HCT116 (cell line): Measurements from ENCODE around the gene SBF2. TPM values are rescaled to one million over a fixed set of nuclear protein-coding genes. Genes with fewer than 3 reads are reported as not detected.

ENCODE experiments used
- ATAC-seq: fragments of 200-7000 bp; cut with Tn5 transposase; 2 replicates; pipeline ENCODE4 v1.9.1; 2020; ENCODE audit warnings: mild to moderate bottlenecking, moderate library complexity
- BruUV-seq: library from RNA; stranded (reverse); fragments of 400-500 nt; replicated peaks from 2 replicates; lab custom pipeline; 2021; lab: Mats Ljungman, UMichigan
- CTCF ChIA-PET: fragments of 300-600 bp; sonication (Branson Sonifier 250); formaldehyde crosslinking; loops from one replicate; lab custom pipeline; 2021; ENCODE audit warnings: antibody characterized with exemption; lab: Charles Lee
- POLR2A ChIA-PET: fragments of 300-600, 350-600 bp; sonication (Branson Sonifier 250); formaldehyde crosslinking; loops from one replicate; lab custom pipeline; 2021; ENCODE audit warnings: antibody characterized with exemption; lab: Charles Lee
- RAD21 ChIA-PET, 2 experiments: fragments of 300-600 bp; sonication (Branson Sonifier 250); formaldehyde crosslinking; loops; one replicate each; lab custom pipeline; 2023; ENCODE audit warnings: low total read pairs in 2 of 2; ENCODE audit not compliant: uncharacterized antibody in 2 of 2, unreplicated experiment in 2 of 2, low non-redundant PET in 1 of 2; lab: Charles Lee
- DNase-seq: peaks from one replicate; pipeline ENCODE4 v3.0.0-alpha.2; 2010; ENCODE audit warnings: low read depth, low spot score
- H2AFZ ChIP-seq: fragments of 200-600 bp; shearing (Covaris generic), sonication (generic); 2 replicates; pipeline ENCODE4 v1.6.1; 2017; ENCODE audit warnings: low read depth, mixed run types, mixed read lengths, antibody characterized with exemption, low read length; ENCODE audit not compliant: poor library complexity, severe bottlenecking
- H3K27ac ChIP-seq: 2 replicates; pipeline ENCODE4 v1.5.1; 2012; ENCODE audit warnings: low read depth, low read length
- H3K27me3 ChIP-seq: fragments of 200-600 bp; sonication (generic); 2 replicates; pipeline ENCODE4 v1.6.1; 2016; ENCODE audit warnings: mixed run types, low read length, mixed read lengths; ENCODE audit not compliant: insufficient read depth
- H3K36me3 ChIP-seq, 2 experiments: fragments of 200-500 bp in 1 of 2; fragments of 200-600 bp in 1 of 2; sonication (Bioruptor generic) in 1 of 2; sonication (generic) in 1 of 2; 2 replicates each; pipeline versions ENCODE4 v1.5.1 to v1.6.1; 2014 to 2016; ENCODE audit warnings: low read length in 2 of 2, inconsistent platforms in 1 of 2, mixed read lengths in 1 of 2, mixed run types in 1 of 2; ENCODE audit not compliant: insufficient read depth in 2 of 2, control insufficient read depth in 1 of 2
- H3K4me1 ChIP-seq, 2 experiments: fragments of 200-600 bp in 1 of 2; sonication (generic) in 1 of 2; 2 replicates each; pipeline versions ENCODE4 v1.5.1 to v1.6.1; 2012 to 2017; ENCODE audit warnings: low read length in 2 of 2, inconsistent platforms in 1 of 2, mild to moderate bottlenecking in 1 of 2, mixed read lengths in 1 of 2, mixed run types in 1 of 2, moderate library complexity in 1 of 2; ENCODE audit not compliant: insufficient read depth in 2 of 2, control insufficient read depth in 1 of 2
- H3K4me2 ChIP-seq: fragments of 200-600 bp; sonication (generic); 2 replicates; pipeline ENCODE4 v1.6.1; 2017; ENCODE audit warnings: mixed run types, low read length, mixed read lengths
- H3K4me3 ChIP-seq, 2 experiments: fragments of 200-600 bp in 1 of 2; sonication (generic) in 1 of 2; replicated peaks in 1 of 2; 2 replicates each; pipeline ENCODE4 v1.5.1; 2011 to 2016; ENCODE audit warnings: low read length in 2 of 2, control low read depth in 1 of 2, low read depth in 1 of 2, mild to moderate bottlenecking in 1 of 2, mixed read lengths in 1 of 2, mixed run types in 1 of 2
- H3K79me2 ChIP-seq: fragments of 200-600 bp; sonication (generic); 2 replicates; pipeline ENCODE4 v1.6.1; 2017; ENCODE audit warnings: mild to moderate bottlenecking, mixed run types, low read length, moderate library complexity, mixed read lengths; ENCODE audit not compliant: insufficient read depth
- H3K9ac ChIP-seq: fragments of 200-600 bp; sonication (generic); 2 replicates; pipeline ENCODE4 v1.6.1; 2016; ENCODE audit warnings: low read length, mixed read lengths
- H3K9me2 ChIP-seq: fragments of 200-600 bp; sonication (generic), shearing (Covaris generic); 2 replicates; pipeline ENCODE4 v1.6.1; 2017; ENCODE audit warnings: mixed run types, mild to moderate bottlenecking, moderate library complexity; ENCODE audit not compliant: insufficient read depth
- H3K9me3 ChIP-seq, 2 experiments: fragments of 200-500 bp in 1 of 2; fragments of 200-600 bp in 1 of 2; sonication (Bioruptor generic) in 1 of 2; sonication (generic) in 1 of 2; 2 replicates each; pipeline ENCODE4 v1.6.1; 2014 to 2017; ENCODE audit warnings: low read length in 2 of 2, mixed read lengths in 2 of 2, inconsistent platforms in 1 of 2, low read depth in 1 of 2, mild to moderate bottlenecking in 1 of 2, mixed run types in 1 of 2, moderate library complexity in 1 of 2; ENCODE audit not compliant: control insufficient read depth in 1 of 2, insufficient read depth in 1 of 2
- H4K20me1 ChIP-seq: fragments of 200-600 bp; sonication (generic), shearing (Covaris generic); 2 replicates; pipeline ENCODE4 v1.6.1; 2017; ENCODE audit warnings: mixed run types, mild to moderate bottlenecking, moderate library complexity; ENCODE audit not compliant: insufficient read depth
- CBX3 ChIP-seq: IDR thresholded peaks from 2 replicates; pipeline ENCODE4 v1.6.1; 2012; ENCODE audit warnings: low read depth
- CEBPB ChIP-seq: IDR thresholded peaks from 2 replicates; pipeline ENCODE4 v1.6.1; 2012; ENCODE audit warnings: low read depth
- EGR1 ChIP-seq: IDR thresholded peaks from 2 replicates; pipeline ENCODE4 v1.6.1; 2012; ENCODE audit warnings: low read depth
- ELF1 ChIP-seq: IDR thresholded peaks from 2 replicates; pipeline ENCODE4 v1.6.1; 2012; ENCODE audit warnings: low read depth, borderline replicate concordance
- EZH2 ChIP-seq: fragments of 200-600 bp; sonication (generic); IDR thresholded peaks from 2 replicates; pipeline ENCODE4 v1.6.1; 2017; ENCODE audit warnings: antibody characterized with exemption, mixed run types
- EZH2phosphoT487 ChIP-seq: fragments of 200-600 bp; IDR thresholded peaks from 2 replicates; pipeline ENCODE4 v1.6.1; 2018; ENCODE audit warnings: antibody characterized with exemption, borderline replicate concordance
- FOSL1 ChIP-seq: IDR thresholded peaks from 2 replicates; pipeline ENCODE4 v1.6.1; 2012; ENCODE audit warnings: low read depth
- MAX ChIP-seq: IDR thresholded peaks from 2 replicates; pipeline ENCODE4 v1.6.1; 2012
- POLR2A ChIP-seq: IDR thresholded peaks from 2 replicates; pipeline ENCODE4 v1.7.0; 2011; ENCODE audit warnings: borderline replicate concordance; ENCODE audit not compliant: insufficient read depth, insufficient read length; ENCODE audit errors: extremely low read depth
- POLR2AphosphoS5 ChIP-seq: IDR thresholded peaks from 2 replicates; pipeline ENCODE4 v1.6.1; 2011; ENCODE audit warnings: mild to moderate bottlenecking, low read depth, low read length, moderate library complexity
- REST ChIP-seq: IDR thresholded peaks from 2 replicates; pipeline ENCODE4 v1.6.1; 2012; ENCODE audit warnings: low read depth
- SIN3A ChIP-seq: IDR thresholded peaks from 2 replicates; pipeline ENCODE4 v1.6.1; 2012; ENCODE audit warnings: low read depth
- SRF ChIP-seq: IDR thresholded peaks from 2 replicates; pipeline ENCODE4 v1.6.1; 2012; ENCODE audit warnings: low read depth
- TCF7L2 ChIP-seq: IDR thresholded peaks from 2 replicates; pipeline ENCODE4 v1.7.0; 2011; ENCODE audit warnings: borderline replicate concordance, inconsistent platforms; ENCODE audit not compliant: insufficient read depth, insufficient read length; ENCODE audit errors: extremely low read depth
- YY1 ChIP-seq: IDR thresholded peaks from 2 replicates; pipeline ENCODE4 v1.6.1; 2011; ENCODE audit warnings: low read length, low read depth, moderate library complexity, mild to moderate bottlenecking; ENCODE audit not compliant: insufficient replicate concordance; ENCODE audit errors: extremely low read depth
- ZBTB33 ChIP-seq: IDR thresholded peaks from 2 replicates; pipeline ENCODE4 v1.6.1; 2011; ENCODE audit warnings: mild to moderate bottlenecking, low read length, moderate library complexity; ENCODE audit not compliant: insufficient replicate concordance; ENCODE audit errors: extremely low read depth
- ZFX ChIP-seq: fragments of 450-650 bp; IDR thresholded peaks from 2 replicates; pipeline ENCODE4 v1.6.1; 2017
- ZNF274 ChIP-seq: fragments of 200-500 bp; sonication (Bioruptor generic); IDR thresholded peaks from 2 replicates; pipeline ENCODE4 v1.6.1; 2014; ENCODE audit warnings: mild to moderate bottlenecking, low read depth, low read length, inconsistent platforms
- intact Hi-C: fragments of 100-400 bp; cut with micrococcal nuclease; formaldehyde crosslinking; loops from 2 replicates; pipeline ENCODE4 v1.10.0; 2022
- total RNA-seq: library from RNA; stranded (reverse); gene quantifications from one replicate; pipeline ENCODE4 v1.2.1, GENCODE V29; 2021; ENCODE audit not compliant: unreplicated experiment
- TF ChIP-seq, protein P1 (sequence below), 3 experiments: fragments of 200-600 bp in 1 of 3; sonication (generic) in 1 of 3; IDR thresholded peaks in 2 of 3; conservative IDR thresholded peaks in 1 of 3; 2 replicates each; pipeline ENCODE4 v1.5.1; 2012 to 2017; ENCODE audit warnings: low read depth in 2 of 3, low read length in 2 of 3, antibody characterized with exemption in 1 of 3, borderline replicate concordance in 1 of 3, control low read depth in 1 of 3, mild to moderate bottlenecking in 1 of 3, mixed read lengths in 1 of 3, mixed run types in 1 of 3, moderate library complexity in 1 of 3; ENCODE audit not compliant: insufficient read depth in 1 of 3

The SBF2 gene
- total RNA-seq, 1 experiment from 2014 or later: 35.0 TPM

- CTCF ChIA-PET: no interaction called here
- H3K36me3 ChIP-seq: no peaks in the 10 kb centered on the region
- POLR2A ChIA-PET: interaction anchor here (2.5 kb wide), 1 partner anchor 15 kb away, joined by 7 read pairs; the partner anchor contains the start of gene ADM
- no peak for TF ChIP-seq REST
- TF ChIP-seq FOSL1: no peak
- TF ChIP-seq EZH2phosphoT487: no peak
- TF ChIP-seq CEBPB: no peak
- no peak for TF ChIP-seq TCF7L2
- no peak for TF ChIP-seq SRF
- no peak for TF ChIP-seq ZNF274
- no peak for TF ChIP-seq SIN3A
- TF ChIP-seq EGR1: no peak
- no peak for TF ChIP-seq ZFX
- no peak for TF ChIP-seq EZH2
- no peak for TF ChIP-seq ZBTB33
- no peak for TF ChIP-seq MAX
- TF ChIP-seq ELF1: no peak
- no peak for TF ChIP-seq POLR2AphosphoS5
- TF ChIP-seq YY1: no peak
- TF ChIP-seq, protein P1, sequence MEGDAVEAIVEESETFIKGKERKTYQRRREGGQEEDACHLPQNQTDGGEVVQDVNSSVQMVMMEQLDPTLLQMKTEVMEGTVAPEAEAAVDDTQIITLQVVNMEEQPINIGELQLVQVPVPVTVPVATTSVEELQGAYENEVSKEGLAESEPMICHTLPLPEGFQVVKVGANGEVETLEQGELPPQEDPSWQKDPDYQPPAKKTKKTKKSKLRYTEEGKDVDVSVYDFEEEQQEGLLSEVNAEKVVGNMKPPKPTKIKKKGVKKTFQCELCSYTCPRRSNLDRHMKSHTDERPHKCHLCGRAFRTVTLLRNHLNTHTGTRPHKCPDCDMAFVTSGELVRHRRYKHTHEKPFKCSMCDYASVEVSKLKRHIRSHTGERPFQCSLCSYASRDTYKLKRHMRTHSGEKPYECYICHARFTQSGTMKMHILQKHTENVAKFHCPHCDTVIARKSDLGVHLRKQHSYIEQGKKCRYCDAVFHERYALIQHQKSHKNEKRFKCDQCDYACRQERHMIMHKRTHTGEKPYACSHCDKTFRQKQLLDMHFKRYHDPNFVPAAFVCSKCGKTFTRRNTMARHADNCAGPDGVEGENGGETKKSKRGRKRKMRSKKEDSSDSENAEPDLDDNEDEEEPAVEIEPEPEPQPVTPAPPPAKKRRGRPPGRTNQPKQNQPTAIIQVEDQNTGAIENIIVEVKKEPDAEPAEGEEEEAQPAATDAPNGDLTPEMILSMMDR (IDR thresholded peaks at IDR 0.05 in 2 of 3, conservative IDR thresholded peaks at IDR 0.05 in 1 of 3; ENCODE audit: borderline replicate concordance in 1 of 3, insufficient read depth in 1 of 3, low read depth in 2 of 3, low read length in 2 of 3): no peak
- TF ChIP-seq CBX3: no peak
- TF ChIP-seq POLR2A: no peak
- H3K27ac ChIP-seq: no peak overlapping the region
- no peak overlapping the region for H2AFZ ChIP-seq
- intact Hi-C loops: no loop called here
- no peaks in the 10 kb centered on the region for H4K20me1 ChIP-seq
- H3K4me3 ChIP-seq: no peak overlapping the region
- DNase-seq: no peak
- RAD21 ChIA-PET: no interaction called here
- no TSS peak for BruUV-seq
- H3K4me2 ChIP-seq: no peak overlapping the region
- H3K4me1 ChIP-seq: peaks cover 2 to 18% of the 10 kb centered on the region in 2 experiments
- H3K27me3 ChIP-seq: no peaks in the 10 kb centered on the region
- no peak for ATAC-seq
- H3K79me2 ChIP-seq: peaks cover 62% of the 10 kb centered on the region
- no peaks in the 10 kb centered on the region for H3K9me3 ChIP-seq
- no peaks in the 10 kb centered on the region for H3K9me2 ChIP-seq
- H3K9ac ChIP-seq: no peak overlapping the region
Observed at GRCh38 chr11:10289765-10290380, 4.1 kb downstream of the SBF2 start.
